ENCODE results near the gene DDAH1. TPM values are rescaled to one million over a fixed set of nuclear protein-coding genes. Genes with fewer than 3 reads are reported as not detected.

The DDAH1 gene
- total and polyA plus RNA-seq, 4 donors: 13.6 to 57.2 (median 38.7) TPM

- WGBS, 2 donors: 64 to 66% methylated on average over 1 of the region's 1 CpG
- Histone ChIP-seq H3K4me3 (no peak overlapping the region), H3K9ac (ENCODE audit: insufficient read depth in 1 of 2, low read length in 2 of 2) (no peak overlapping the region), H3K4me1 (ENCODE audit: control insufficient read depth in 5 of 5, insufficient read depth in 5 of 5, low read length in 5 of 5) (peaks cover 0 to 25% (median 5%) of the 10 kb centered on the region in 5 donors), H3K27ac (ENCODE audit: low read depth in 1 of 2, low read length in 1 of 2) (no peak overlapping the region), H3K9me3 (ENCODE audit: control insufficient read depth in 4 of 4, insufficient read depth in 3 of 4, low read length in 3 of 4) (no peaks in the 10 kb centered on the region), H3K36me3 (ENCODE audit: control insufficient read depth in 4 of 4, insufficient read depth in 4 of 4, low read length in 4 of 4) (no peaks in the 10 kb centered on the region), H3K27me3 (ENCODE audit: control insufficient read depth in 3 of 3, insufficient read depth in 3 of 3, low read length in 2 of 3) (no peaks in the 10 kb centered on the region)
- ATAC-seq (ENCODE audit: insufficient read depth, low FRiP score) (no peak), DNase-seq (peak in 1 of 3 donors; percentile 19)
- TF ChIP-seq CTCF (IDR thresholded peaks at IDR 0.05; ENCODE audit: control extremely low read depth, extremely low read depth): no peak
Observed at GRCh38 chr1:85343213-85343611, 121.7 kb downstream of the DDAH1 start.

DNA sequence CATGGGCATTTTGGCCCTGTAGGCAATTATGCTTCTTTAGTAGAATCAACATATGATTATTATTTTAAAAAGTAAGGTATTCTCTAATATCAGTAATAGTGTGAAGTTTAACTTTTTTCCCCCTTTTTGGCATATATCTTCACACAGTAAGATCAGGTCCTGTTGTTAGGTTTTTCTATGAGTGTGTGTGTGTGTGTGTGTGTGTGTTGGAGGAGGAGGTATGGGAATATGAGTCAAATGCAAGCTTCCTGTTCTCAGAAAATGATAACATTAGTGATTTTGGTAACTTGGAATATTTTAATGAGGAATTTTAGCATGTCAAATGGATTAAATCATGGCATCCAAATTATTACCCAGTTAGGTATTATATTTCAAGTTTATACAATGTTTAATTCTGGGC lies 122.8 kb downstream of the DDAH1 start:
- ATAC-seq (ENCODE audit: insufficient read depth, low FRiP score): no peak
- H3K27ac ChIP-seq (ENCODE audit: low read depth in 1 of 2, low read length in 1 of 2): no peak overlapping the region

DNA sequence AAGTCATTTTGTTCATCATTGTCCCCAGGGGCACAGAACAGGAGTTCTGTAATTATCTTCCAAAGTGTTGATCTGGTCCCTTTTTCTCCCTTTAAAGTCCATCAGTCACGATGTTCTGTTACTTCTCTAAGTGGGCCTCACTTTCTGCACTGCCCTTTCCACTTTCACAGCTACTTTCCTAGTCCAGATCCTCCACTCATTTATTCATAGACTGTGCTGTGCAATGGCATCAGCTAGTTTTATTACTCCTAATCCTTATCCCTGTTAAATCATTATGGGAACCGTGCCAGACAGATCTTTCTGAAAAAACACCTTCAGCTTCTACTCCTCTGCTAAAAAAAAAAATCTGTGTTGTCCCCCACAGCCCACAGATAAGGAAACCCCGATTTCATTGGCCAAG lies 124.5 kb downstream of the DDAH1 start:
- H3K9me3 ChIP-seq (ENCODE audit: control insufficient read depth in 4 of 4, insufficient read depth in 3 of 4, low read length in 3 of 4): no peaks in the 10 kb centered on the region
- H3K4me1 ChIP-seq (ENCODE audit: control insufficient read depth in 5 of 5, insufficient read depth in 5 of 5, low read length in 5 of 5): peaks cover 0 to 24% (median 5%) of the 10 kb centered on the region in 5 donors
- DNase-seq (no peak), ATAC-seq (ENCODE audit: insufficient read depth, low FRiP score) (no peak)
- no peak overlapping the region for H3K27ac ChIP-seq (ENCODE audit: low read depth in 1 of 2, low read length in 1 of 2)
- no peaks in the 10 kb centered on the region for H3K36me3 ChIP-seq (ENCODE audit: control insufficient read depth in 4 of 4, insufficient read depth in 4 of 4, low read length in 4 of 4)
- no peak overlapping the region for H3K9ac ChIP-seq (ENCODE audit: insufficient read depth in 1 of 2, low read length in 2 of 2)
- no peaks in the 10 kb centered on the region for H3K27me3 ChIP-seq (ENCODE audit: control insufficient read depth in 3 of 3, insufficient read depth in 3 of 3, low read length in 2 of 3)
- TF ChIP-seq CTCF (IDR thresholded peaks at IDR 0.05; ENCODE audit: control extremely low read depth, extremely low read depth): no peak
- 82 to 86% methylated on average over 3 of the region's 3 CpGs for WGBS, 2 donors
- no peak overlapping the region for H3K4me3 ChIP-seq

More for the DNA sequence above, 122.8 kb downstream of the DDAH1 start:
- no peak for DNase-seq
- Histone ChIP-seq H3K9ac (ENCODE audit: insufficient read depth in 1 of 2, low read length in 2 of 2) (no peak overlapping the region), H3K4me3 (no peak overlapping the region), H3K27me3 (ENCODE audit: control insufficient read depth in 3 of 3, insufficient read depth in 3 of 3, low read length in 2 of 3) (no peaks in the 10 kb centered on the region), H3K9me3 (ENCODE audit: control insufficient read depth in 4 of 4, insufficient read depth in 3 of 4, low read length in 3 of 4) (no peaks in the 10 kb centered on the region), H3K36me3 (ENCODE audit: control insufficient read depth in 4 of 4, insufficient read depth in 4 of 4, low read length in 4 of 4) (no peaks in the 10 kb centered on the region), H3K4me1 (ENCODE audit: control insufficient read depth in 5 of 5, insufficient read depth in 5 of 5, low read length in 5 of 5) (peaks cover 0 to 24% (median 5%) of the 10 kb centered on the region in 5 donors)
- no peak for TF ChIP-seq CTCF (IDR thresholded peaks at IDR 0.05; ENCODE audit: control extremely low read depth, extremely low read depth)
